Loucy (cell line): Measurements from ENCODE around the gene LCOR.
"Not testable (repeated sequence)": the region's sequence is repeated elsewhere in the genome, so short reads cannot be mapped to it uniquely, and the experiment has no call there.

ENCODE experiments used
- H2AFZ ChIP-seq: fragments of 200-600 bp; sonication (generic); 2 replicates; pipeline ENCODE4 v1.6.0; 2016; ENCODE audit warnings: antibody characterized with exemption, mild to moderate bottlenecking, low read length, moderate library complexity
- H3F3A ChIP-seq: fragments of 200-600 bp; 2 replicates; pipeline ENCODE4 v1.6.0; 2016; ENCODE audit warnings: antibody characterized with exemption, low read depth, mild to moderate bottlenecking
- H3K27me3 ChIP-seq: fragments of 200-600 bp; sonication (generic); 2 replicates; pipeline ENCODE4 v1.6.1; 2014; ENCODE audit warnings: low read length, mild to moderate bottlenecking; ENCODE audit not compliant: insufficient read depth, poor library complexity, severe bottlenecking
- H3K36me3 ChIP-seq: fragments of 200-600 bp; sonication (generic); 2 replicates; pipeline ENCODE4 v1.6.1; 2016; ENCODE audit warnings: low read length; ENCODE audit not compliant: insufficient read depth
- H3K4me1 ChIP-seq: fragments of 200-600 bp; sonication (generic); 2 replicates; pipeline ENCODE4 v1.5.1; 2014; ENCODE audit warnings: low read length, mild to moderate bottlenecking; ENCODE audit not compliant: insufficient read depth, poor library complexity, severe bottlenecking
- H3K4me2 ChIP-seq: fragments of 200-600 bp; sonication (generic); 2 replicates; pipeline ENCODE4 v1.6.0; 2014; ENCODE audit warnings: antibody characterized with exemption, low read length, low read depth, mild to moderate bottlenecking; ENCODE audit not compliant: poor library complexity, severe bottlenecking
- H3K4me3 ChIP-seq: fragments of 200-600 bp; sonication (generic); 2 replicates; pipeline ENCODE4 v1.5.1; 2014; ENCODE audit warnings: low read length, mild to moderate bottlenecking, mixed read lengths; ENCODE audit not compliant: poor library complexity, severe bottlenecking
- H3K79me2 ChIP-seq: fragments of 200-600 bp; sonication (generic); 2 replicates; pipeline ENCODE4 v1.6.1; 2014; ENCODE audit warnings: low read length; ENCODE audit not compliant: insufficient read depth
- H3K9ac ChIP-seq: fragments of 200-600 bp; sonication (generic); 2 replicates; pipeline ENCODE4 v1.6.0; 2014; ENCODE audit warnings: mild to moderate bottlenecking, low read depth, low read length, moderate library complexity; ENCODE audit not compliant: poor library complexity, severe bottlenecking
- H3K9me2 ChIP-seq: fragments of 200-600 bp; sonication (generic); replicated peaks from 2 replicates; pipeline ENCODE4 v1.6.1; 2016; ENCODE audit warnings: low read depth, low read length, mixed read lengths
- H3K9me3 ChIP-seq: fragments of 200-600 bp; sonication (generic); 2 replicates; pipeline ENCODE4 v1.6.1; 2014; ENCODE audit warnings: mild to moderate bottlenecking, antibody characterized with exemption, low read length, low read depth; ENCODE audit not compliant: insufficient read depth
- H4K20me1 ChIP-seq: fragments of 200-600 bp; sonication (generic); 2 replicates; pipeline ENCODE4 v1.6.0; 2014; ENCODE audit warnings: antibody characterized with exemption, low read length, mild to moderate bottlenecking; ENCODE audit not compliant: insufficient read depth, poor library complexity, severe bottlenecking
- EZH2phosphoT487 ChIP-seq: fragments of 200-600 bp; IDR thresholded peaks from 2 replicates; pipeline ENCODE4 v1.6.1; 2018; ENCODE audit warnings: antibody characterized with exemption, mild to moderate bottlenecking, moderate library complexity, borderline replicate concordance
- TF ChIP-seq, protein P1 (sequence below): fragments of 200-600 bp; sonication (generic); conservative IDR thresholded peaks from 2 replicates; pipeline ENCODE4 v1.5.1; 2014; ENCODE audit warnings: mild to moderate bottlenecking, antibody characterized with exemption, low read length

LCOR gene

DNA sequence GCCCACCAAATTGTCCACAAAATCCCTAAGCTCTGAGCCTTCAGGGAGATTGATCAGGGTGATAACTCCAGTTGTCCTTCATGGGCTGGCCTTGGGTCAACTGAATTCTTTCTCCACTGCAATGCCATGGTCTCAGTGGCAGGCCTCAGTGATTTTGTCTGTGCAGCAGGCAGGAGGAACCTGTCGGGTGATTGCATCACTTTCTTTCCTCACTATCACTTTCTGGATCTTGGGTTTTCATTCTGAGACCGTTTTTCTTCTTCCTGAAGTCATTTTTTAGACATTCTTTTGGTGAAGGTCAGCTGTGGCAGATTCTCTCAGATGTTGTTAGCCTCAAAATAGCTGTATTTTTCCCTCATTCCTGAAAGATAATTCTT lies 28.8 kb upstream of the LCOR start:
- Histone ChIP-seq H3K79me2 (no peaks in the 10 kb centered on the region), H3F3A (no peaks in the 10 kb centered on the region), H3K9me2 (no peaks in the 10 kb centered on the region), H3K4me1 (no peaks in the 10 kb centered on the region), H3K27me3 (no peaks in the 10 kb centered on the region), H3K9ac (no peak overlapping the region), H3K36me3 (no peaks in the 10 kb centered on the region), H3K9me3 (peaks cover 5% of the 10 kb centered on the region; the same call in 1 of the 2 replicates), H3K4me3 (no peak overlapping the region), H3K4me2 (no peak overlapping the region), H2AFZ (no peak overlapping the region), H4K20me1 (no peaks in the 10 kb centered on the region)
- TF ChIP-seq EZH2phosphoT487: no peak
- TF ChIP-seq, protein P1, sequence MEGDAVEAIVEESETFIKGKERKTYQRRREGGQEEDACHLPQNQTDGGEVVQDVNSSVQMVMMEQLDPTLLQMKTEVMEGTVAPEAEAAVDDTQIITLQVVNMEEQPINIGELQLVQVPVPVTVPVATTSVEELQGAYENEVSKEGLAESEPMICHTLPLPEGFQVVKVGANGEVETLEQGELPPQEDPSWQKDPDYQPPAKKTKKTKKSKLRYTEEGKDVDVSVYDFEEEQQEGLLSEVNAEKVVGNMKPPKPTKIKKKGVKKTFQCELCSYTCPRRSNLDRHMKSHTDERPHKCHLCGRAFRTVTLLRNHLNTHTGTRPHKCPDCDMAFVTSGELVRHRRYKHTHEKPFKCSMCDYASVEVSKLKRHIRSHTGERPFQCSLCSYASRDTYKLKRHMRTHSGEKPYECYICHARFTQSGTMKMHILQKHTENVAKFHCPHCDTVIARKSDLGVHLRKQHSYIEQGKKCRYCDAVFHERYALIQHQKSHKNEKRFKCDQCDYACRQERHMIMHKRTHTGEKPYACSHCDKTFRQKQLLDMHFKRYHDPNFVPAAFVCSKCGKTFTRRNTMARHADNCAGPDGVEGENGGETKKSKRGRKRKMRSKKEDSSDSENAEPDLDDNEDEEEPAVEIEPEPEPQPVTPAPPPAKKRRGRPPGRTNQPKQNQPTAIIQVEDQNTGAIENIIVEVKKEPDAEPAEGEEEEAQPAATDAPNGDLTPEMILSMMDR: no peak

DNA sequence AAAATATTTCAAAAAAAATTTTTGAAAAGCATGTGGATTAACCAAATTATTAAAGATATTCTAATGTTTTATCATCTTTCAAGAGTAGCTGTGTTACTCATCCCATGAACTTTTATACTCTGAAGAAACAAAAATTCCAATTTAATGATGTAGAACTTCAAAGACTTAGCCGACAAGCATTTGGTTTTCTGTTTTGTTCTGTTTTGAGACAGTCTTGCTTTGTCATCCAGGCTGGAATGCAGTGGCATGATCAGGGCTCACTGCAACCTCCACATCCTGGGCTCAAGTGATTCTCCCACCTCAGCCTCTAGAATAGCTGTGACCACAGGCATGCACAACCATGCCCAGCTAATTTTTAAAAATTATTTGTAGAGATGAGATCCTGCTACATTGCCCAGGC lies 17.8 kb upstream of the LCOR start:
- Histone ChIP-seq H4K20me1 (no peaks in the 10 kb centered on the region), H3K4me2 (no peak overlapping the region), H3F3A (no peaks in the 10 kb centered on the region), H3K27me3 (no peaks in the 10 kb centered on the region), H3K4me1 (no peaks in the 10 kb centered on the region), H3K9me2 (no peaks in the 10 kb centered on the region), H3K79me2 (no peaks in the 10 kb centered on the region), H3K9ac (no peak overlapping the region), H3K4me3 (no peak overlapping the region), H3K36me3 (no peaks in the 10 kb centered on the region), H3K9me3 (no peaks in the 10 kb centered on the region), H2AFZ (no peak overlapping the region)
- TF ChIP-seq, protein P1: no peak
- TF ChIP-seq EZH2phosphoT487: no peak

DNA sequence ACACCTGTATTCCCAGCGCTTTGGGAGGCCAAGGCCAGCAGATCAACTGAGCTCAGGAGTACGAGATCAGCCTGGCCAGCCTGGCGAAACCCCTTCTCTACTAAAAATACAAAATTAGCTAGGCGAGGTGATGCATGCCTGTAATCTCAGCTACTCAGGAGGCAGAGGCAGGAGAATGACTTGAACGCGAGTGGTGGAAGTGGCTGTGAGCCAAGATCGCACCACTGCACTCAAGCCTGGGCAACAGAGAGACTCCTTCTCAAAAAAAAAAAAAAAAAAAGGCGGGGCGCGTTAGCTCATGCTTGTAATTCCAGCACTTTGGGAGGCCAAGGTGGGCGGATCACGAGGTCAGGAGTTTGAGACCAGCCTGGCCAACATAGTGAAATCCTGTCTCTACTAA lies 13.1 kb upstream of the LCOR start:
- not testable (repeated sequence) for H3K9me2 ChIP-seq, H2AFZ ChIP-seq, H3K9ac ChIP-seq, H3F3A ChIP-seq, H3K4me1 ChIP-seq, H3K4me3 ChIP-seq, H3K36me3 ChIP-seq, H3K4me2 ChIP-seq, H3K9me3 ChIP-seq, H4K20me1 ChIP-seq, H3K27me3 ChIP-seq, H3K79me2 ChIP-seq

DNA sequence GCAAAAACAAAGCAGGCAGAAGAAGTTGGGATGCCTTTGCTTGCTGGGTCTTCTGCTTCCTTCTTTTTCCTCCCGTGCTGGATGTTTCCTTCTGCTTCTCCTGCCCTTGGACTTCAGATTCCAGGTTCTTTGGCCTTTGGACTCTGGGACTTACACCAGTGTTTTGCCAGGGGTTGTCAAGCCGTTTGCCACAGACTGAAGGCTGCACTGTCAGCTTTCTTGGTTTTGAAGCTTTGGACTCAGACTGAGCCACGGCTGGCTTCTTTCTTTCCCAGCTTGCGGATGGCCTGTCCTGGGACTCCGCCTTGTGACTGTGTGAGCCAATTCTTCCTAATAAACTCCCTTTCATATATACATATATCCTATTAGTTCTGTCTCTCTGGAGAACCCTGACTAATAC lies 11.3 kb upstream of the LCOR start:
- Histone ChIP-seq H3K4me3 (no peak overlapping the region), H3K36me3 (no peaks in the 10 kb centered on the region), H3K9me2 (no peaks in the 10 kb centered on the region), H3K79me2 (no peaks in the 10 kb centered on the region), H3K9ac (no peak overlapping the region), H3K4me2 (no peak overlapping the region), H2AFZ (no peak overlapping the region), H3K4me1 (no peaks in the 10 kb centered on the region), H3K27me3 (no peaks in the 10 kb centered on the region), H3F3A (no peaks in the 10 kb centered on the region), H3K9me3 (no peaks in the 10 kb centered on the region), H4K20me1 (no peaks in the 10 kb centered on the region)
- no peak for TF ChIP-seq EZH2phosphoT487
- TF ChIP-seq, protein P1: no peak
